Neural cell (in vitro differentiated cells): ENCODE measurements around the gene YPEL2.

ENCODE experiments used
- CTCF ChIP-seq: fragments of 450-650 bp; IDR thresholded peaks from 2 replicates; pipeline ENCODE4 v1.5.1; 2014; ENCODE audit warnings: antibody characterized with exemption, mild to moderate bottlenecking, moderate library complexity; ENCODE audit not compliant: poor library complexity, severe bottlenecking
- POLR2AphosphoS5 ChIP-seq: IDR thresholded peaks from 2 replicates; pipeline ENCODE4 v1.6.1; 2012
- TAF1 ChIP-seq: IDR thresholded peaks from 2 replicates; pipeline ENCODE4 v1.6.1; 2012; ENCODE audit warnings: low read depth

GRCh38 chr17:59361916-59362810 is 30.7 kb downstream of the YPEL2 start:
- TF ChIP-seq CTCF (no peak), TAF1 (no peak), POLR2AphosphoS5 (no peak)
